Chondrocyte (in vitro differentiated cells): ENCODE results near the gene LIMD2. TPM values are rescaled to one million over a fixed set of nuclear protein-coding genes. Genes with fewer than 3 reads are reported as not detected.

ENCODE experiments used
- DNase-seq: peaks from one replicate; pipeline ENCODE4 v3.0.0; 2021; ENCODE audit warnings: mixed read lengths, low spot score
- H3K27ac Mint-ChIP-seq: one replicate; pipeline ENCODE4 v1.8.0; 2021; ENCODE audit warnings: mild to moderate bottlenecking, moderate library complexity, mixed read lengths; ENCODE audit not compliant: unreplicated experiment
- H3K27me3 Mint-ChIP-seq: 2 replicates; pipeline ENCODE4 v1.8.0; 2021; ENCODE audit warnings: low read depth, mixed read lengths
- H3K36me3 Mint-ChIP-seq: 2 replicates; pipeline ENCODE4 v1.8.0; 2021; ENCODE audit warnings: low read depth, mixed read lengths
- H3K4me1 Mint-ChIP-seq: 2 replicates; pipeline ENCODE4 v1.8.0; 2021; ENCODE audit warnings: low read depth, mild to moderate bottlenecking, mixed read lengths
- H3K4me3 Mint-ChIP-seq: one replicate; pipeline ENCODE4 v1.8.0; 2021; ENCODE audit warnings: mild to moderate bottlenecking, moderate library complexity, mixed read lengths; ENCODE audit not compliant: unreplicated experiment
- H3K9me3 Mint-ChIP-seq: 2 replicates; pipeline ENCODE4 v1.8.0; 2021; ENCODE audit warnings: low read depth, mixed read lengths
- CTCF ChIP-seq: fragments of 200-600 bp; sonication (generic); IDR thresholded peaks from 2 replicates; pipeline ENCODE4 v1.5.0; 2021; ENCODE audit warnings: antibody characterized with exemption, mild to moderate bottlenecking, moderate library complexity
- total RNA-seq: library from RNA; stranded (reverse); gene quantifications from 3 replicates; pipeline ENCODE4 v1.2.1, GENCODE V29; 2021

The LIMD2 gene
- total RNA-seq, 1 donor from 2014 or later: 32.2 TPM

- DNase-seq: no peak
- H3K36me3 Mint-ChIP-seq: peaks cover 11% of the 10 kb centered on the region
- TF ChIP-seq CTCF: no peak
- no peak overlapping the region for H3K4me3 Mint-ChIP-seq
- H3K27me3 Mint-ChIP-seq: no peaks in the 10 kb centered on the region
- no peaks in the 10 kb centered on the region for H3K4me1 Mint-ChIP-seq
- H3K9me3 Mint-ChIP-seq: no peaks in the 10 kb centered on the region
- no peak overlapping the region for H3K27ac Mint-ChIP-seq
Measured at GRCh38 chr17:63692195-63692816, 7.6 kb downstream of the LIMD2 start.

- TF ChIP-seq CTCF: no peak
- no peak for DNase-seq
- Mint-ChIP-seq H3K9me3 (no peaks in the 10 kb centered on the region), H3K27ac (no peak overlapping the region), H3K36me3 (peaks cover 14% of the 10 kb centered on the region), H3K27me3 (no peaks in the 10 kb centered on the region), H3K4me3 (no peak overlapping the region), H3K4me1 (peaks cover 10% of the 10 kb centered on the region)
Measured at GRCh38 chr17:63689479-63689878, 10.4 kb downstream of the LIMD2 start.

DNA sequence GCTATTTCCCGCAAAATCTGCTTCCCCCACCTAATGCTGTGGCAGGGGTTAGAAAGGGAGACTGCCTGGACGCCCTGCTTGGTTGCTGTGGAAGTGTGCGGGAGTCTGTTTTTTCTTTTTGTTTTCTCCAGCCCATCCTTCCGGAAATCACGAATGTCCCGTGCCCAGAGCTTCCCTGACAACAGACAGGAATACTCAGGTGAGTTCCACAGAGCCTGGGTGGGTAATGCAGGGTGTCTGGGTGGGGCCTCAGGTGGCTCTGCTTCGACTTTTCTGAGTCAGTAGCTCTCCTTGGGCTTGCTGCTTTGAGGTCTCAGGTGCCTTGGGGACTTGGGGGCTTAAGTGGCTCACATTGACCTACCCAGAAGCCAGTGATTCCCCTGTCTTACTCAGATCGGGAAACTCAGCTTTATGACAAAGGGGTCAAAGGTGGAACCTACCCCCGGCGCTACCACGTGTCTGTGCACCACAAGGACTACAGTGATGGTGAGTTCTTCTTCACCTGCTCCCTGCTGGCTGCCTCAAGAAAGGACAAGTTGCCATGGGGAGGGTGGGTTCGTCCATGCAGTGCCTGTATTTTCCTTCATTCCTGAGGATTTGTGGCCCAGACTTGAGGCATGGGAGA lies 11.4 kb downstream of the LIMD2 start:
- no peak for DNase-seq
- Mint-ChIP-seq H3K27ac (no peak overlapping the region), H3K4me3 (no peak overlapping the region), H3K4me1 (peaks cover 10% of the 10 kb centered on the region), H3K9me3 (no peaks in the 10 kb centered on the region), H3K36me3 (peaks cover 16% of the 10 kb centered on the region), H3K27me3 (no peaks in the 10 kb centered on the region)
- TF ChIP-seq CTCF: no peak

DNA sequence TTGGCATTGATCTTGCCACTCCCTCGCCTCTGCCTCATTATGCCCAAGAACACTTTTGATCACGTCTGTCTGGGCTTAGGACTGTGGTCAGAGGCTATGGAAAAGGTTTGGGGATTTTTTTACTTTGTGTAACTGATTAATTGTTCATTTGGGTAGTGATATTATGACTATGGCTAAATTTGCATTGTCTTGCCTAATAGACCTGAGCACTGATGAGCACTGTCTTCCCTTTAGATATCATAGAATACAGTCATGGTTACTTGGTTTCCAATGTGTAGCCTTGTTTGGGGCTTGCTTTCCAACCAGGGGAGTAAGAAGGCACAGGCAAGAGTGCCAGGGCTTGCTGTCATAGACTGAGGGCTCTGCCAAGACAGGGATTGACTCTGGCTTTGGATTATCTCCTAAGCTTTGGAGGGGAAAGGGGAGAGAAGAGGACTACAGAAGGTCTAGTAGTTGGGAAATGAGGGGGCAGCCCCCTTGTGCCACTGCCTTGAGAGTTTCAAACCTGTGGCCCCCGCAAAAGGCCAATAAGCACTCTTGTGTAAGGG lies 13.7 kb downstream of the LIMD2 start:
- DNase-seq: no peak
- H3K27me3 Mint-ChIP-seq: no peaks in the 10 kb centered on the region
- H3K4me1 Mint-ChIP-seq: peaks cover 10% of the 10 kb centered on the region
- no peak overlapping the region for H3K4me3 Mint-ChIP-seq
- TF ChIP-seq CTCF: no peak
- peaks cover 21% of the 10 kb centered on the region for H3K36me3 Mint-ChIP-seq
- no peak overlapping the region for H3K27ac Mint-ChIP-seq
- H3K9me3 Mint-ChIP-seq: no peaks in the 10 kb centered on the region

DNA sequence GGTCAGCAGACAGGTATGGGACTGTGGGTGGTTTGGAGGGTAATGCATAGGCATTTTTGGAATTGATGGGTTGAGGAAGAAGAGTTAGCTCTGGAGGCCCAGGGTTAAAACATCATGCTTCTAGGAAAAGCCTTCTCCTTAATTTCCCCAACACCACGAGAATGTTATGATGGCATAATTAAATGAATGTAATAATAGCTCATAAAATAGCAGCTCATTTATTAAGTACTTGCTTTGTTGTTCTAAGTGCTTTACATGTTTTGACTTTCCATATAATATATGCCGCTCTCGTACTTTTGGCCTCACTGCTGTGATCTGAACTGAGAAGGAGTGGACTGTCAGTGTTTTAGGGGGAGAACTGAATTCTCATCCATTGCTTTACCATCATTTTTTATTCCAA lies 14.3 kb downstream of the LIMD2 start:
- no peak for DNase-seq
- H3K27me3 Mint-ChIP-seq: no peaks in the 10 kb centered on the region
- H3K27ac Mint-ChIP-seq: no peak overlapping the region
- peaks cover 21% of the 10 kb centered on the region for H3K36me3 Mint-ChIP-seq
- H3K4me1 Mint-ChIP-seq: peaks cover 10% of the 10 kb centered on the region
- no peak overlapping the region for H3K4me3 Mint-ChIP-seq
- no peak for TF ChIP-seq CTCF
- no peaks in the 10 kb centered on the region for H3K9me3 Mint-ChIP-seq
